GM21423 (cell line): ENCODE results near the gene FXYD1.
"Not testable (repeated sequence)": the region's sequence is repeated elsewhere in the genome, so short reads cannot be mapped to it uniquely, and the experiment has no call there.

Source experiments
- ATAC-seq: cut with Tn5 transposase; IDR thresholded peaks from one replicate; pipeline ENCODE4 v1.9.1; 2021; ENCODE audit warnings: mild to moderate bottlenecking, moderate library complexity; ENCODE audit not compliant: unreplicated experiment

Gene FXYD1

GRCh38 chr19:35141837-35142605 lies 3.4 kb downstream of the FXYD1 start:
- ATAC-seq: no peak

DNA sequence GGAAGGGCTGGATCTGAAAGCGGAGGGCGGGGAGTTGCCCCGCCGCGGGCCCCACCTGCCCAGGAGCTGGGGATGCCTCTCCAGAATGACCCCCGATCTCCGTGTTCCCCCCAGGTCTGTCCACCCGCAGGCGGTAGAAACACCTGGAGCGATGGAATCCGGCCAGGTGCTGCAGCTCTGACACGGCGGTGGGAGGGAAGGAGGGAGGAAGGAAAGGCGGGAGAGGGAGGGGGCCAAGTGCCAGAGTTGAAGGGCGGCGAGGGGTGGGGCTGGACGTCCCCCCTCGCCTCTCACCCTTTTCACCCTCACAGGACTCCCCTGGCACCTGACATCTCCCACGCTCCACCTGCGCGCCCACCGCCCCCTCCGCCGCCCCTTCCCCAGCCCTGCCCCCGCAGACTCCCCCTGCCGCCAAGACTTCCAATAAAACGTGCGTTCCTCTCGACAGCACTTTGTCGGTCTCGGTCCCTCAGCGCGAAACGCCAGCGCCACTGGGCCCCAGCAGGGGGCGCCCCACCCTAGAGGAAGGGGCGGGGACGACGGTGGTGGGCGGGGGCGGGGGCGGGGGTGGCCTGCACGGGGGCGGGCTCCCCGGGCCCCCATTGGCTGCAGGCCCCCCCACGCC lies 4.1 kb downstream of the FXYD1 start:
- ATAC-seq: no peak

GRCh38 chr19:35143231-35143715 lies 4.6 kb downstream of the FXYD1 start, which contains the start of gene FXYD7:
Gene FXYD7, plus strand, starts transcription at chr19:35143255. Its CDS starts 79 bp downstream, at chr19:35143334.
- ATAC-seq: no peak

DNA sequence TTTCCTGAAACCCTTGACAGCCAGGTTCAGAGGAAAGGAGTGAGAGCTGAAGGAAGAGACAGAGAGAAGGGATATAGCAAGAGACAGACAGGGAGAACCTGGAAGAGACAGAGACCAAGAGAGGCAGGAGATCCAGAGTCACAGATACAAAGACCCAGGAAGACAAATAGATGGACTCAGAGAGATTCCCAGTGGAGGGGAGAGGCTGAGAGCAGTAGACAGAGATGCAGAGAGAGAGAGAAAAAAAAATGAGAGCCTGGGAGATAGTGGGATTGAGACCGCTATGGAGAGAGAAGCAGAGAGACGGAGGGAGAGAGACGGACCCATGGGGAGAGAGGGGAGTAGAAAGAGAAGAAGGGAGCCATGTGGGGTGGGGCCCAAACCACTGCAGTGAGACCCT lies 5.2 kb downstream of the FXYD1 start:
- ATAC-seq: no peak

DNA sequence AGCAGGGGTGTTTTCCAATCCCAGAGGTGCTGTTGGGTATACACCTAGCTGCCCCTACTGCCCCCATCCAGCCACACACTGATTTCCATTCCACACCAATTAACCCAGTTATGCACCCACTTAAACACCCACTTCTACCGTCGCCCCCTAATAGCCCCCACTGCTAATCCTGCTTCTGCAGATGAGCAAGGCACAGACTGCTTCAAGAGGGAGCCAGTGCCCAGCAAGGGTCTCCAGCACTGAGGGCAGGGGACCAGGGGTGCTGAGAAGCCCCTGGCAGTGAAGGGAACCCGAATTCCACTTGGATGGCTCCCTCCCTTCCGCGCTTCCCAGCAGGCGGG lies 5.6 kb downstream of the FXYD1 start:
- ATAC-seq: no peak

DNA sequence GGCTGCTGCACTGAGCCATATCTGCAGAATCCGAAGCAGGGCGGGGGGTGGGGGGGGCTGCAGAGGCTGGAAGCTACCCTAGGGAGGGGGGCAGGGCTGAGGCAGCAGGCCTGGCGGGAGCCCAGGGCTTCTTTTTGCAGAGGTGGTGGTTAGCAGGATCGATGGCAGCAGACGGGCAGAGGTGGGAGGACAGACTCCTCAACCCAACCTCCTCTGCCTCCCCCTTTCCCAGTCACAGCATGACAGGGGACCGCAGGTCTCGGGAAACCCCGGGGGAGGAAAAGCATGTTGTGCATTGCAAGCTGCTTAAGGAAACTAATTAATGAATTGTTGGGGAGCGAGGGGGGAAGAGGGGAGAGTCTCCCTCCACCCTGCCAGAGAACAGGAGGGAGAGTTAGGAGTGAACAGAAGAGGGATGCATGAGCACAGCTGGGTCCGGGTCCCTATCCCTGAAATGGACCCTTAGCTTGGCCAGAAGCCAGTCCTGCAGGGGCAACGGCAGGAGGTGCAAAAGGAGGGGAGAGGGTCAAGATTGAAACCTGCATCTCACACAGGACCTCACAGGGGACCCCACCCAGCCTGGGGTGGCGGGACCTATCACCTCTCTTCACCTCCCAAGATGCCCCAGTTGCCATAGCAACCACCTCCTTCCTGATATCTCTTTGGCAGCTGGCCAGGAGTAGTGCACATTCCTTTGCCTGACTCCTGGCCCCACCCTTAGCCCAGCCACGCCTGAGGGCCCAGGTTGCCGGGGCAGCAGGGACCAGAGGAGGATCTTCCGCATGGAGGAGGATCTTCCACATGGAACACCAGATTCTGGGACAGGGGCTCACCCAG lies 6.2 kb downstream of the FXYD1 start:
- ATAC-seq: no peak

GRCh38 chr19:35146746-35147459 lies 8.3 kb downstream of the FXYD1 start:
- no peak for ATAC-seq

DNA sequence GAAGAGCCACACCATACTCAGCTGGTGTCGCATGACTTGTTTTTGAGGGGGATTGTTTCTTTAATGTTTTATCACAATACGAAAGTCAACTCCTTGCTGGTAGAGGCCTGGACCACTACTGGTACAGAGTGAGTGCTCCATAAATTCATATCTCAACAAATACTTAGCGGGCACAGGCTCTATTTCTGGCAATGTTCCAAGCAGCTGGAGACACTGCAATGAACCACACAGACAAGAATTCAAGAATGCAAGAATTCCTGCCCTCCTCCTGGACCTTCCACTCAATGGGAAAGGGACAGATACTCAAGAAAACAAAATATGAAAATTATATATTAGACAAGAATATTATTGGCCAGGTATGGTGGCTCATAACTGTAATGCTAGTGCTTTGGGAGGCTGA lies 10.8 kb downstream of the FXYD1 start:
- no peak for ATAC-seq

GRCh38 chr19:35150445-35150844 lies 11.8 kb downstream of the FXYD1 start:
- no peak for ATAC-seq

DNA sequence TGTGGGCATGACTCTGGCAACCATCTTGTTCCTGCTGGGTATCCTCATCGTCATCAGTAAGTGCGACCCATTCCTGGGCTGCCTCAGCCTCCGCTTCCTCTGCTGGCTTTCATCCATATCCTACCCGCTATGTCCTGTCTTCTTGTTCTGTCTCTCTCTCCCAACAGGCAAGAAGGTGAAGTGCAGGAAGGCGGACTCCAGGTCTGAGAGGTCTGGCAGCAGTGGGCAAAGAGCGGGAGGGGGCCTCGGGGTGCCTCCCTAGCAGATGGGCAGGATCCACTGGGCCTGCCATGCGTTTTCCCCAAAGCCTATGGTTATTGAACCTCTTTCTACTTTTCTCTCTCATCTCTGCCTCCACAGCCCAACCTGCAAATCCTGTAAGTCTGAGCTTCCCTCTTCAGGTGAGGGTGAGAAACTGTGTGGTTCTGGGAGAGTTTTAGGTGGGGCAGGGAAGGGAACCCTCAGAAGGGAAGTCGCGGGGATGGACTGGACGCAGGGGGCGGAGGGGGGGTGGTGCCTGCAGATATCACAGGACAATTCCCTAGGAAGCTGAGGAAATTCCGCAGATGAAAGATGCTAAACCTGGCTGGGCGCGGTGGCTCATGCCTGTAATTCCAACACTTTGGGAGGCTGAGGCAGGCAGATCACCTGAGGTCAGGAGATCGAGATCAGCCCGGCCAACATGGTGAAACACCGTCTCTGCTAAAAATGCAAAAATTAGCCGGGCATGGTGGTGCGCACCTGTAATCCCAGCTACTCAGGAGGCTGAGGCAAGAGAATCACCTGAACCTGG lies 12.8 kb downstream of the FXYD1 start:
- ATAC-seq: no peak

- ATAC-seq: not testable (repeated sequence)
These were observed 14.5 kb downstream of the FXYD1 start for GRCh38 chr19:35153129-35153522.

GRCh38 chr19:35153701-35154524 lies 15.3 kb downstream of the FXYD1 start:
- no peak for ATAC-seq

- ATAC-seq: no peak
These were observed 16.1 kb downstream of the FXYD1 start, which contains the start of gene FXYD5 for GRCh38 chr19:35154525-35155406. Gene FXYD5, plus strand, starts transcription at chr19:35154735. Its CDS starts 816 bp downstream, at chr19:35155551.

DNA sequence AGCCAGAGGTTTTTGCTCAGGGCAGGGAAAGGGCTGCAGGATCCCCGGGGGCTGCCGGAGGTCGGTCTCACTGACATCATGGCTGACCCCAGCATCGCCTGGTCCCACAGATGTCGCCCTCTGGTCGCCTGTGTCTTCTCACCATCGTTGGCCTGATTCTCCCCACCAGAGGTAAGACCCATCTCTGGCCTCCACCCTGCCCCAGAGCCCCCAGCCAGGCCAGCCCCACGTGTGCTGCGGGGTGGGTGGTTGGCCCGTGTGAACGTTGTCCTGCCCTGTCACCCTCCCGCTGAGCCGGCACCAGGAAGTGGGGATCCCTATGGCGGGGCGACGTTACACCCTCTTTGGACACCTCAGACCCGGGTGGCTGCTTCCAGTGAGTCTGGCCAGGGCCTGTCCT lies 16.8 kb downstream of the FXYD1 start:
- ATAC-seq: no peak

- ATAC-seq: no peak
These were observed 17.5 kb downstream of the FXYD1 start for GRCh38 chr19:35155981-35156672.

DNA sequence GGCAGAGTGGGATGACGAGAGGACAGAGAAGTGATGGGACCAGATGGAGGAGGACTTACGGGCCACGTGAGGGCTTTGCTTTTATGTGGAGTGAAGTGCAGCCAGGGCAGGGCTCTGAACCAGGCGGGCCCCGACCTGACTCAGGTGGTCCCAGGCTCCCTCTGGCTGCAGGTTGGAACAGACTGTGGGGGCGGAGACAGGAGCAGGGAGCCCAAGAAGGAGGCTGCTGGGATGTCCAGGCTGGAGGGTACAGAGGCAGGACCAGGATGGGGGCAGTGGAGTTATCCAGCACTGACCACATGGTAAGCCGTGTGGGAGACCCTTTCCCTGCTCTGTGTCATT lies 18.0 kb downstream of the FXYD1 start:
- ATAC-seq: no peak

GRCh38 chr19:35157431-35157830 lies 18.8 kb downstream of the FXYD1 start:
- ATAC-seq: no peak

DNA sequence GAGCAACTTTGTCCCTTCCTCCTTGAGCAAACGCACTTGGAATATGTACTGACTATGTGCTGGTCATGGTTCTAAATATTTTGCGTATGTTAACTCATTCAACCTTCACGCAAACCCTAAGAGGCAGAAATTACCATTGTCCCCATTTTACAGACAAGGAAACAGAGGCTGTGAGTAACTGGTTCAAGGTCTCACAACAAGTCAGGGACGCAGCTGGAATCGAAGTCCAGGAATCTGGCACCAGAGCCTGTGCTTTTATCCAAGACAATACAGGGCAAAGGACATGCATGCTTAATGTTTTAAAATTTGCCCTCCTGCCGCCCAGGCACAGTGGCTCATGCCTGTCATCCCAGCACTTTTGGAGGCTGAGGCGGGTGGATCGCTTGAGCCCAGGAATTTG lies 21.0 kb downstream of the FXYD1 start:
- ATAC-seq: no peak
